Activated CD8-positive, alpha-beta memory T cell treated with anti-CD3 and anti-CD28 coated beads for 48 hours (primary cell): ENCODE results near the gene LTB4R.
A peak's percentile ranks its signal among the peaks of the same experiment; 100 is the strongest.

Source experiments
- DNase-seq, 3 experiments: peaks; one replicate each; pipeline ENCODE4 v3.0.0-alpha.2; 2020; ENCODE audit warnings: low read depth in 2 of 3, low spot score in 2 of 3

Gene LTB4R

DNA sequence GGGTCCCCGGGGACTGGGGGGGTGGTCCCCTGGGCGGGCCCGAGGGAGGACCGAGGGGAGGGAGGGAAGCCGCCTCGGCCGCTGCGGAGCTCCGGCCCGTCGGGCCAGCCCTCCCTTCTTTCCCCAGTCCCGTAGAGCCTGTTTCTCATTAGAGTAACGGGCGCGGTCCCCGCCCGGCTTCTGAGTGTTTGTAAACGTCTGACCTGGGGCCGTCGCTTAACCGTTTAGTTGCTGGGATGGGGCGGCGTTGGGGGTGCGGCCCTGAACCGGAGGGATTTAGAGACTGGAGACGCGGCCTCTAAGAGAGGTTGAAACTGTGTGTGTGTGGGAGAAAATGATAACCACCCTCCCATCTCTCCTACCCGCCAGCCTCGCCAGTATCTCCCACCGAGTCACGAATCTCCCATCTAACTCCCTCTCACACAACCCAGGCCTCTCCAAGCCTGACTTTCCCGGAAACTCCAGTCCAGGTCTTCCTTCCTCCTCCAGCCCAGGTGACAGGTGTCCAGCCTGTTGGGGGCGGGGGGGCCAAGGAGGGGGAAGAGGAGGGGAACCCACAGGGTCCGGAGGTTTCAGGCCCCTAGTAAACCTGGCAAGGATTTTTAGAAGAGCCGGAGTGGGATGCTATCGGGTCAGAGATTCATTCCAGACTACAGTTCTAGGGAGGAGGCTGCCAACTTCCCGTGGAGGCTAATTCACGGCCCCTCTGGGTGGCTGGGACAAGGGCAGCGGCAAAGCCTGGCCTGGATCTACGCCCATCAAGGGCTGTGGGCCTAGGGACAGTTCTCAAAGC is 55.6 kb downstream of the LTB4R start:
- peak in 1 of 3 experiments; percentile 16 for DNase-seq
